K562 (cell line): Measurements from ENCODE around the gene VCAN. TPM values are rescaled to one million over a fixed set of nuclear protein-coding genes. Genes with fewer than 3 reads are reported as not detected.

Experiments used
- ATAC-seq: fragments of 200-7000 bp; cut with Tn5 transposase; 3 replicates; pipeline ENCODE4 v1.9.1; 2020; ENCODE audit warnings: moderate library complexity
- BruUV-seq: library from RNA; stranded (reverse); fragments of 400-500 nt; replicated peaks from 2 replicates; lab custom pipeline; 2021; lab: Mats Ljungman, UMichigan
- CTCF ChIA-PET: fragments of 300-600 bp; formaldehyde crosslinking; extraction: SDS; loops from one replicate; lab custom pipeline; 2021; ENCODE audit warnings: low intra/inter-chr PET ratio; lab: Yijun Ruan, JAX
- POLR2A ChIA-PET: fragments of 300-600, 350-650 bp; sonication (Branson Sonifier 250); formaldehyde crosslinking; extraction: SDS; loops from one replicate; lab custom pipeline; 2021; ENCODE audit warnings: antibody characterized with exemption, inconsistent platforms; lab: Yijun Ruan, JAX
- DNase-seq, 4 experiments: peaks; one replicate each; pipeline versions ENCODE4 v3.0.0 to v3.0.0-alpha.2; 2011 to 2018; ENCODE audit warnings: low spot score in 3 of 4, mixed read lengths in 3 of 4; ENCODE audit errors: extremely low read depth in 1 of 4
- FAIRE-seq: peaks from 2 replicates; lab custom pipeline; 2011; peaks lifted over from hg19 to GRCh38; lab: Jason Lieb, UNC
- H2AFZ ChIP-seq: 2 replicates; pipeline ENCODE4 v1.6.0; 2011; ENCODE audit warnings: low read depth, low read length, control low read depth, inconsistent platforms
- H3K27ac ChIP-seq: fragments of 200-600 bp; 3 replicates; pipeline ENCODE4 v1.8.0; 2011; ENCODE audit warnings: low read depth, mild to moderate bottlenecking, control low read depth, inconsistent platforms, low read length, moderate library complexity, mixed read lengths; ENCODE audit errors: extremely low read depth
- H3K27me3 ChIP-seq, 2 experiments: fragments of 300-600 bp in 1 of 2; 2 replicates in 1 of 2; 3 replicates in 1 of 2; pipeline versions ENCODE4 v1.6.0 to v1.8.0; 2011; ENCODE audit warnings: inconsistent platforms in 2 of 2, low read length in 2 of 2, mild to moderate bottlenecking in 1 of 2, mixed read lengths in 1 of 2, moderate library complexity in 1 of 2; ENCODE audit not compliant: control insufficient read depth in 2 of 2, insufficient read depth in 2 of 2
- H3K36me3 ChIP-seq: fragments of 300-600 bp; 3 replicates; pipeline ENCODE4 v1.8.0; 2011; ENCODE audit warnings: mild to moderate bottlenecking, low read length, inconsistent platforms; ENCODE audit not compliant: control insufficient read depth, insufficient read depth
- H3K4me1 ChIP-seq, 2 experiments: fragments of 200-600 bp in 1 of 2; replicated peaks in 1 of 2; 2 replicates in 1 of 2; 3 replicates in 1 of 2; pipeline versions ENCODE4 v1.5.1 to v1.8.0; 2011; ENCODE audit warnings: inconsistent platforms in 2 of 2, low read length in 2 of 2, mild to moderate bottlenecking in 1 of 2, mixed read lengths in 1 of 2, moderate library complexity in 1 of 2; ENCODE audit not compliant: control insufficient read depth in 2 of 2, insufficient read depth in 2 of 2
- H3K4me2 ChIP-seq: 2 replicates; pipeline ENCODE4 v1.6.1; 2011; ENCODE audit warnings: low read length, control low read depth, inconsistent platforms, mixed read lengths; ENCODE audit not compliant: insufficient read depth
- H3K4me3 ChIP-seq: fragments of 200-600 bp; sonication (generic), shearing (Covaris generic); 2 replicates; pipeline ENCODE4 v1.5.1; 2016; ENCODE audit warnings: control low read depth, inconsistent platforms
- H3K79me2 ChIP-seq: fragments of 200-600 bp; 3 replicates; pipeline ENCODE4 v1.8.0; 2011; ENCODE audit warnings: low read length, inconsistent platforms; ENCODE audit not compliant: control insufficient read depth, insufficient read depth
- H3K9ac ChIP-seq, 2 experiments: 2 replicates each; pipeline versions ENCODE4 v1.6.0 to v1.6.1; 2011; ENCODE audit warnings: low read depth in 2 of 2, low read length in 2 of 2, control low read depth in 1 of 2, inconsistent platforms in 1 of 2, mild to moderate bottlenecking in 1 of 2, mixed read lengths in 1 of 2; ENCODE audit not compliant: insufficient read depth in 1 of 2
- H3K9me1 ChIP-seq: one replicate; pipeline ENCODE4 v1.6.0; 2011; ENCODE audit warnings: inconsistent platforms, mild to moderate bottlenecking, low read length, moderate library complexity; ENCODE audit not compliant: control insufficient read depth, insufficient read depth
- H3K9me3 ChIP-seq: replicated peaks from 2 replicates; pipeline ENCODE4 v1.5.1; 2011; ENCODE audit warnings: low read depth, low read length, inconsistent platforms; ENCODE audit not compliant: control insufficient read depth, insufficient read depth
- H4K20me1 ChIP-seq: replicated peaks from 2 replicates; pipeline ENCODE4 v1.6.1; 2011; ENCODE audit warnings: low read length, inconsistent platforms, mixed read lengths; ENCODE audit not compliant: control insufficient read depth, insufficient read depth
- BMI1 ChIP-seq: fragments of 150-350 bp; IDR thresholded peaks from 2 replicates; pipeline ENCODE4 v1.6.1; 2014; ENCODE audit warnings: low read length
- CBX5 ChIP-seq: IDR thresholded peaks from 2 replicates; pipeline ENCODE4 v1.6.1; 2014; ENCODE audit warnings: low read depth, borderline replicate concordance
- ETV1 ChIP-seq: fragments of 450-650 bp; conservative IDR thresholded peaks from 2 replicates; pipeline ENCODE4 v1.6.1; 2016; ENCODE audit warnings: missing genetic modification characterization, control low read depth, low read depth, missing compliant biosample characterization
- HNRNPK ChIP-seq: fragments of 200-400 bp; formaldehyde crosslinking; IDR thresholded peaks from one replicate; pipeline ENCODE4 v1.6.1; 2018; ENCODE audit warnings: mild to moderate bottlenecking, low read depth, low read length; ENCODE audit not compliant: poor library complexity, severe bottlenecking
- RFX1 ChIP-seq: fragments of 450-650 bp; IDR thresholded peaks from 2 replicates; pipeline ENCODE4 v1.6.1; 2016; ENCODE audit warnings: mild to moderate bottlenecking, moderate library complexity
- SMARCA4 ChIP-seq: fragments of 450-650 bp; IDR thresholded peaks from 2 replicates; pipeline ENCODE4 v1.6.1; 2016
- TFAM ChIP-seq: fragments of 250-450 bp; sonication (Bioruptor Pico); conservative IDR thresholded peaks from 2 replicates; pipeline ENCODE4 v1.5.0; 2021; ENCODE audit warnings: mild to moderate bottlenecking, moderate library complexity
- ZSCAN32 ChIP-seq: fragments of 450-650 bp; formaldehyde crosslinking; IDR thresholded peaks from 2 replicates; pipeline ENCODE4 v1.4.0; 2020; ENCODE audit warnings: mild to moderate bottlenecking, moderate library complexity
- WGBS: fragments of 100-300 bp; shearing (Covaris generic); methylation state at CpG from one replicate; pipeline ENCODE4 v1.1.6; 2016; ENCODE audit warnings: low coverage, mixed read lengths; ENCODE audit not compliant: insufficient coverage; ENCODE audit errors: missing lambda C conversion rate; 5-methylcytosine and 5-hydroxymethylcytosine counted together
- in situ Hi-C: fragments of 300-500 bp; cut with MboI; formaldehyde crosslinking; loops from 4 replicates; pipeline ENCODE4 v1.15.0; 2018; ENCODE audit warnings: inconsistent platforms, mixed read lengths
- intact Hi-C: fragments of 100-400 bp; cut with micrococcal nuclease; formaldehyde crosslinking; loops from 2 replicates; pipeline ENCODE4 v1.14.2; 2022
- polyA plus RNA-seq, 8 experiments: library from polyadenylated mRNA; depleted of rRNA in 4 of 8; stranded (reverse) in 5 of 8; unstranded in 3 of 8; fragments of >200 nt; fragmentation: Nextera tagmentation in 2 of 8; fragmentation: Illumina TruSeq in 1 of 8; extraction: Ambion mirVana in 2 of 8; extraction: Trizol in 1 of 8; gene quantifications; 2 replicates each; pipeline versions ENCODE4 v1.2.1 to v1.2.3, GENCODE V29; 2011 to 2014; ENCODE audit warnings: inconsistent platforms in 1 of 8, missing spikeins in 1 of 8
- total RNA-seq, 7 experiments: library from RNA; depleted of rRNA in 6 of 7; stranded (reverse); fragments of >200 nt in 6 of 7; fragmentation: Illumina TruSeq in 2 of 7; extraction: Trizol in 2 of 7; gene quantifications; 2 replicates each; pipeline versions ENCODE4 v1.2.1 to v1.2.3, GENCODE V29; 2011 to 2021; ENCODE audit warnings: low replicate concordance in 1 of 7
- TF ChIP-seq, protein P1 (sequence below): fragments of 450-650 bp; formaldehyde crosslinking; IDR thresholded peaks from 2 replicates; pipeline ENCODE4 v1.4.0; 2020; ENCODE audit warnings: mild to moderate bottlenecking, moderate library complexity
- TF ChIP-seq, protein P2 (sequence below): sonication (generic); formaldehyde crosslinking; IDR thresholded peaks from 2 replicates; pipeline ENCODE4 v1.9.0; 2022; ENCODE audit warnings: mild to moderate bottlenecking, missing genetic modification reagents
- TF ChIP-seq, protein P3 (sequence below): fragments of 450-650 bp; formaldehyde crosslinking; IDR thresholded peaks from 2 replicates; pipeline ENCODE4 v1.4.0; 2022; ENCODE audit warnings: missing genetic modification characterization
- TF ChIP-seq, protein P4 (sequence below), 2 experiments: IDR thresholded peaks; 2 replicates each; pipeline ENCODE4 v1.6.1; 2011; ENCODE audit warnings: borderline replicate concordance in 1 of 2, control low read depth in 1 of 2, low read depth in 1 of 2, low read length in 1 of 2, mild to moderate bottlenecking in 1 of 2, mixed read lengths in 1 of 2, moderate library complexity in 1 of 2; ENCODE audit not compliant: insufficient read depth in 1 of 2, insufficient read length in 1 of 2, poor library complexity in 1 of 2, severe bottlenecking in 1 of 2; ENCODE audit errors: extremely low read depth in 1 of 2

Gene VCAN
- total and polyA plus RNA-seq, 9 of the 15 experiments (the other 6 are each of a cell fraction or from before 2014, with no cell fraction given): 0.01 to 0.33 (median 0.05) TPM

DNA sequence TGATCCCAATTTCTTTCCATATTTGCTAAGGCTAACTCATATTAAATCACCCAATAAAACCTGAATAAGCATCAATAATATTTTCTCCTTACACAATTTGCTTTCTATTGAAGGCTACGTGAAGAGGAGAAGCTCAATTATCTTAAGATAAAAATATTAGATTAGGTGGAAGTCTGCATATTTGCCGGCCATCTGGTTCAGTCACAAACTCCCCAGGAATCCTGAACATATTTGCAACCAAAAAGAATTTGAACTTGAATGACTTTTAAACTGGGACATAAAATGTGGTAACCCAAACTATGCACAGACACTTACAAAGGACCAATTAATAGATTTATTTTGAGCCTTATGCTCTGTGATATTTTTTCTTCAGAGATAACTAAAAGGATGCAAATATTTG lies 156.8 kb downstream of the VCAN start:
- in situ Hi-C loops (no loop called here), intact Hi-C loops (no loop called here)
- no peaks in the 10 kb centered on the region for H3K4me1 ChIP-seq
- no peak overlapping the region for H2AFZ ChIP-seq
- POLR2A ChIA-PET: no interaction called here
- H3K9ac ChIP-seq: no peak overlapping the region
- ATAC-seq (no peak), FAIRE-seq (no peak), DNase-seq (no peak)
- H3K9me1 ChIP-seq: no peaks in the 10 kb centered on the region
- BruUV-seq: no TSS peak
- H4K20me1 ChIP-seq: no peaks in the 10 kb centered on the region
- no peak overlapping the region for H3K27ac ChIP-seq
- H3K27me3 ChIP-seq: no peaks in the 10 kb centered on the region; a peak in 1 of 5 replicates
- no peaks in the 10 kb centered on the region for H3K36me3 ChIP-seq
- TF ChIP-seq ETV1 (tag): no peak
- TF ChIP-seq ZSCAN32 (CRISPR knock-in tag): no peak
- TF ChIP-seq, protein P1, sequence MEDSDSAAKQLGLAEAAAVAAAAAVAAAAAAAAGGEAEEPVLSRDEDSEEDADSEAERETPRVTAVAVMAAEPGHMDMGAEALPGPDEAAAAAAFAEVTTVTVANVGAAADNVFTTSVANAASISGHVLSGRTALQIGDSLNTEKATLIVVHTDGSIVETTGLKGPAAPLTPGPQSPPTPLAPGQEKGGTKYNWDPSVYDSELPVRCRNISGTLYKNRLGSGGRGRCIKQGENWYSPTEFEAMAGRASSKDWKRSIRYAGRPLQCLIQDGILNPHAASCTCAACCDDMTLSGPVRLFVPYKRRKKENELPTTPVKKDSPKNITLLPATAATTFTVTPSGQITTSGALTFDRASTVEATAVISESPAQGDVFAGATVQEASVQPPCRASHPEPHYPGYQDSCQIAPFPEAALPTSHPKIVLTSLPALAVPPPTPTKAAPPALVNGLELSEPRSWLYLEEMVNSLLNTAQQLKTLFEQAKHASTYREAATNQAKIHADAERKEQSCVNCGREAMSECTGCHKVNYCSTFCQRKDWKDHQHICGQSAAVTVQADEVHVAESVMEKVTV (CRISPR knock-in tag): no peak
- TF ChIP-seq, protein P2, sequence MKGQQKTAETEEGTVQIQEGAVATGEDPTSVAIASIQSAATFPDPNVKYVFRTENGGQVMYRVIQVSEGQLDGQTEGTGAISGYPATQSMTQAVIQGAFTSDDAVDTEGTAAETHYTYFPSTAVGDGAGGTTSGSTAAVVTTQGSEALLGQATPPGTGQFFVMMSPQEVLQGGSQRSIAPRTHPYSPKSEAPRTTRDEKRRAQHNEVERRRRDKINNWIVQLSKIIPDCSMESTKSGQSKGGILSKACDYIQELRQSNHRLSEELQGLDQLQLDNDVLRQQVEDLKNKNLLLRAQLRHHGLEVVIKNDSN (CRISPR knock-in tag): no peak
- TF ChIP-seq BMI1: no peak
- TF ChIP-seq CBX5: no peak
- TF ChIP-seq HNRNPK: no peak
- TF ChIP-seq RFX1: no peak
- TF ChIP-seq, protein P3, sequence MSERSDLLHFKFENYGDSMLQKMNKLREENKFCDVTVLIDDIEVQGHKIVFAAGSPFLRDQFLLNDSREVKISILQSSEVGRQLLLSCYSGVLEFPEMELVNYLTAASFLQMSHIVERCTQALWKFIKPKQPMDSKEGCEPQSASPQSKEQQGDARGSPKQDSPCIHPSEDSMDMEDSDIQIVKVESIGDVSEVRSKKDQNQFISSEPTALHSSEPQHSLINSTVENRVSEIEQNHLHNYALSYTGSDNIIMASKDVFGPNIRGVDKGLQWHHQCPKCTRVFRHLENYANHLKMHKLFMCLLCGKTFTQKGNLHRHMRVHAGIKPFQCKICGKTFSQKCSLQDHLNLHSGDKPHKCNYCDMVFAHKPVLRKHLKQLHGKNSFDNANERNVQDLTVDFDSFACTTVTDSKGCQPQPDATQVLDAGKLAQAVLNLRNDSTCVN (CRISPR knock-in tag): no peak
- TF ChIP-seq SMARCA4: no peak
- TF ChIP-seq, protein P4, sequence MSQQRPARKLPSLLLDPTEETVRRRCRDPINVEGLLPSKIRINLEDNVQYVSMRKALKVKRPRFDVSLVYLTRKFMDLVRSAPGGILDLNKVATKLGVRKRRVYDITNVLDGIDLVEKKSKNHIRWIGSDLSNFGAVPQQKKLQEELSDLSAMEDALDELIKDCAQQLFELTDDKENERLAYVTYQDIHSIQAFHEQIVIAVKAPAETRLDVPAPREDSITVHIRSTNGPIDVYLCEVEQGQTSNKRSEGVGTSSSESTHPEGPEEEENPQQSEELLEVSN (IDR thresholded peaks at IDR 0.05; ENCODE audit: borderline replicate concordance in 1 of 2, extremely low read depth in 1 of 2, insufficient read depth in 1 of 2, insufficient read length in 1 of 2, low read depth in 1 of 2, low read length in 1 of 2, poor library complexity in 1 of 2, severe bottlenecking in 1 of 2): no peak
- no peak for TF ChIP-seq TFAM
- H3K9me3 ChIP-seq: no peaks in the 10 kb centered on the region
- H3K4me3 ChIP-seq: no peak overlapping the region
- no peaks in the 10 kb centered on the region for H3K79me2 ChIP-seq
- no peak overlapping the region for H3K4me2 ChIP-seq
- CTCF ChIA-PET: no interaction called here
- 0% methylated on average over 2 of the region's 2 CpGs for WGBS
